RPMI7951 (cell line): ENCODE measurements around the gene VASH2. TPM values are rescaled to one million over a fixed set of nuclear protein-coding genes. Genes with fewer than 3 reads are reported as not detected.

Source experiments
- DNase-seq: peaks from one replicate; pipeline ENCODE4 v3.0.0-alpha.2; 2012; ENCODE audit warnings: low read depth
- total RNA-seq: library from RNA; depleted of rRNA; stranded (reverse); fragments of >200 nt; shearing (Covaris generic); gene quantifications from 2 replicates; pipeline ENCODE4 v1.2.3, GENCODE V29; 2014

Gene VASH2
- total RNA-seq, 1 experiment from 2014 or later = 0.48 TPM

DNA sequence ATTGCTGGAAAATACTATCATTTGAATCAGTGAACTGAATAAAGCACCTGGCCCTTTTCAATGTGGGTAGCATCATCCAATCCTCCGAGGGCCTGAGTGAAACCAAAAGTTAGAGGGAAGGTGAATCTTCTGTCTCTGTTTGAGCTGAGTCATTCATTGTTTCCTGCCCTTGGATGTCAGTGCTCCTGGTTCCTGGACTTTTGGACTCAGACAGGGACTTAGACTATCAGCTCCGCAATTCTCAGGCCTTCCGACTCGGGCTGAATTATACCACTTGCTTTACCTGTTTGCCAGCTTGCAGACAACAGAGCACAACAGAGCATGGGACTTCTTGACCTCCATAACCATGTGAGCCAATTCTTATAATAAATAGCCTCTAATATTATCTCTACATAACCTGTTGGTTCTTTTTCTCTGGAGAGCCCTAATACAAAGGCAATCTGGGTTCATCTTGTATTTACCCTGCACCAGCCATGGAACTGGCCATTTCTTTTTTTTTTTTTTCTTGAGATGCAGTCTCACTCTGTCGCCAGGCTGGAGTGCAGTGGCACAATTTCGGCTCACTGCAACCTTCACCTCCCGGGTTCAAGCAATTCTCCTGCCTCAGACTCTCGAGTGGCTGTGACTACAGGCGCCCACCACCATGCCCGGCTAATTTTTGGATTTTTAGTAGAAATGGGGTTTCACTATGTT, 19.2 kb upstream of the VASH2 start:
- DNase-seq = no peak

DNA sequence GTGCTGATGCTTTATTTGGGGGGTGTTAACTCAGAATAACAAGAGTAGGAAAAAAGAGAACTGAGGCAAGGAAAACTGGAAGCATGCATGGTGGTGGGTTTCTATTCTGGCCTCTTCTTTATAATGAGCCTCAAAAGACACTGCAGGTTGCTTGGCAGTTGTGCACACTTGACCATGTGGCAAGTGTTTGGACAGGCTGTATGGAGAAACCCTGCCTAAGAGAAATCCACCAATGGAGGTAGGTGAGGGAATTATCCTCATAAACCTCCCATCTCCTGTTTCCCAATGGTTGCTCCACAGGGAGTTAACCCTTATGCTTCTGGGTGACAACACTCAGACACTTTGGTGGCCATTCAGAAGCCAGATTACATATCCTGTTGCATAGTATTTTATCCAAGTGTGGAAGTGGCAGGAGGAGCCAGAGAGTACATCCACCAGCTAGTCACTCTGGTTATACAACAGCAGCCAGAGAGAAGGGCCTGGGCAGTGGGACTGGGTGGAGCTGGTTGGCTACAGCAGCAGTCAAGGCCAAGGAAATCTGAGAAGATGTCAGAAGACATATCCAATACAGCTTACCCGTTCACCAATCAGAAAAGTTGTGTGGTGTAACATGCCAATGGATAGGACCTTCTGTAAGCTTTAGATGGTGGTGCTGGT, 16.4 kb upstream of the VASH2 start:
- DNase-seq = no peak

DNA sequence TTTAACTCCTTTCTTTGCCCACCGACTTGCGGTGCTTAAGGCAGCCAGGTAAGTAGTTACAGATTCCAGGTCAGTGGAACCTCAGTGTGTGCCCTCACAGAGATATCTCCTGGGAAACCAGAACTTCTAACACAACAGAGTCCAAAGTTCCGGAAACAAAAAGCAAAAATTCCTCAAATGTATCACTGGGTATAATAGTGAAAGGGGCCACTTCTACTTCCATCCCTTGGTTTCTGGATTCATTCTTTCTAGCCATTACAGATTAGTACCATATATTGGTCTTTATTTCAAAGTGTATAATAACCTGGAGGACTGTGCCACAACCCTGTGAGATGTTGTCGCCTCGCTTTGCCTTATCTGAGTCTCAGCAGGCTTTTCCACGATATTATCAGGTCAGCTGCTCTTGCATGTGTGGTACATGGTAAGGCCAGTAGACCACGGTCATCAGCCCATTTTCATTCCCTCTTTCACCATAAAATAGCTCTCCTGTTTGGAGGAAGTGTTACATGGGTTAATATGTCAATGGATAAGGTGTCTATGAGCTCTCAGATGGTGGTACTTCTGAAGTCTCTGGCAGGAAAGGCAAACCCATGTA, 14.9 kb upstream of the VASH2 start:
- DNase-seq = no peak

DNA sequence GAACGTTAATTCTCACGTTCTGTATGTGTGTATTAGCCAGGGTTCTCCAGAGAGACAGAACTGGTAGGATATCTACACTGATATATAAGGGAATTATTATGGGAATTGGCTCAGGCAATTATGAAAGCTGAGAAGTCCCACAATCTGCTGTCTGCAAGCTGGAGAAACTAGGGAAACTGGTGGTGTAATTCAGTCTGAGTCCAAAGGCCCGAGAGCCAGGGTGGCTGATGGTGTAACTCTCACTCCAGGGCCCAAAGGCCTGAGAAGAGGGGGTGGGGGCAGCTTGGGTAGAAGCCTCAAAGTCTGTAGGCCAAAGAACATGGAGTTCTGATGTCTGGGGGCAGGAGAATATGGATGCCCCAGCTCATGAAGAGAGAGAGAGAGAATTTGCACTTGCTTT, 13.3 kb upstream of the VASH2 start:
- no peak for DNase-seq

DNA sequence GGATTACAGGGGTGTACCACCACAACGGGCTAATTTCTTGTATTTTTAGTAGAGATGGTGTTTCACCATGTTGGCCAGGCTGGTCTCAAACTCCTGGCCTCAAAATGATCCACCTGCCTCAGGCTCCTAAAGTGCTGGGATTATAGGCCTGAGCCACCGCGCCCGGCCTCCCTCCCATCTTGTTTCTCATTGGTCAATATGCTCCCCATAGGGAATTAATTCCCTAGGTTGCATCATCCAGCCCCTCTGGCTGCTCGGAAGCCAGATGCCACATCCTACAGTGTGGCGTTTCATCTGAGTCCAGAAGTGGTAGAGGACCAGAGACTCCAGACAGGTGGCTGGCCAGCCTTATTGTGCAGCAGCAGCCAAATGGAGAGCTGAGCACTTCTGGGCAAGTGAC, 11.5 kb upstream of the VASH2 start:
- no peak for DNase-seq

DNA sequence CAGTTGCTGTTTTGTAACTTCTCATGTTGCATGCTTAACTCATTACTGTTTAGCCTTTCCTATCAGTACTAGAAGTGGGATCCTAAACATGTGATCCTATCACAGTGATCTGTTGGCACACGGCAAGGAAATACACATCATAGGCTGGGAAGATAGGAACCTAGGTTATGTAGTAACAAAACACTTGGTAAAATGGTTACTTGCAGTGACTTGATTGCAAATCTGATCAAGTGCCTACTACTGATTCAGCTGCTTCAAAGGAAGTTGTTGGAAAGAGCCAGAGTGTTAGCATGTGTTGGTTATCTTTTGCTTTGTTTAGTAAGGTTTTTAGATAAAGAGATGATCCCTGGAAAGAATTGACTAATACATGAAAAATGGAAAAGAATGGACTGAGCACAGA, 8.9 kb upstream of the VASH2 start:
- no peak for DNase-seq

DNA sequence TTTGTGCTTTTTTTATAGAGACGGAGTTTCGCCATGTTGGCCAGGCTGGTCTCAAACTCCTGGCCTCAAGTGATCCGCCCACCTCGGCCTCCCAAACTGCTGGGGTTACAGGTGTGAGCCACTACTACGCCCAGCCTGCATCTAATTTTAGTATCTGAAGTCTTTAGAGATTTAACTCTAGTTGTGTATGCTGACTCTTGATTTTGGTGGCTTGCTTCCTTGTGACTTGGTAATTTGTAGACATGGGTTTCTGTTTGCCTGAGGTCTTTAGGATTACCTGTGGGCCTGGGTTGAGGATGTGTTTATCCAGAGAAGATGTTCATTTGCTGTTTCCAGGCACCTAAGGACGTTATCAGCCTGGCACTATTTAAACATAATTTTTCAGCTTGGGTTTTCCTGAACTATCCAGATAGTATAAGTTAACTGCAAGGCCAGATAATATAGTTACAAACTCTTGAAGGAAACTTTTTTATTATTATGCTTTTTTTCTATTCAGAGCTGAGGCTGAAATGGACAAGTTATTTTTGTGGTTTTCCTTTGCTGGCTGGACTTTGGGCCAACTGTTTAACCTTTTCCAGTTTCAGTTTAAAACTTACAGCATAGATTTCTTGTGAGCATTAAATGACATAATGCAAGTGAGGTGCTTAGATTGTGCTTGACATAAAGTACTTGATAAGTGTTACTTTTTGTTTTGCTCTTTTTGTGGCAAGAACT, 7.5 kb upstream of the VASH2 start:
- DNase-seq = no peak

DNA sequence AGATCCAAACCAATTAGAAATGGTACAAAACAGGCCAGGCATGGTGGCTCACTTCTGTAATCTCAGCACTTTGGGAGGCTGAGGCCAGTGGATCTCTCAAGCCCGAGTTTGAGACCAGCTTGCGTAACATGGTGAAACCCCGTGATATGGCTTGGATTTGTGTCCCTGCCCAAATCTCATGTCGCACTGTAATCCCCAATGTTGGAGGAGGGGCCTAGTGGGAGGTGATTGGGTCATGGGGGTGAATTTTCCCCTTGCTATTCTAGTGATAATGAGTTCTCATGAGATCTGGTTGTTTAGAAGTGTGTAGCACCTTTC, 7.0 kb upstream of the VASH2 start:
- no peak for DNase-seq

DNA sequence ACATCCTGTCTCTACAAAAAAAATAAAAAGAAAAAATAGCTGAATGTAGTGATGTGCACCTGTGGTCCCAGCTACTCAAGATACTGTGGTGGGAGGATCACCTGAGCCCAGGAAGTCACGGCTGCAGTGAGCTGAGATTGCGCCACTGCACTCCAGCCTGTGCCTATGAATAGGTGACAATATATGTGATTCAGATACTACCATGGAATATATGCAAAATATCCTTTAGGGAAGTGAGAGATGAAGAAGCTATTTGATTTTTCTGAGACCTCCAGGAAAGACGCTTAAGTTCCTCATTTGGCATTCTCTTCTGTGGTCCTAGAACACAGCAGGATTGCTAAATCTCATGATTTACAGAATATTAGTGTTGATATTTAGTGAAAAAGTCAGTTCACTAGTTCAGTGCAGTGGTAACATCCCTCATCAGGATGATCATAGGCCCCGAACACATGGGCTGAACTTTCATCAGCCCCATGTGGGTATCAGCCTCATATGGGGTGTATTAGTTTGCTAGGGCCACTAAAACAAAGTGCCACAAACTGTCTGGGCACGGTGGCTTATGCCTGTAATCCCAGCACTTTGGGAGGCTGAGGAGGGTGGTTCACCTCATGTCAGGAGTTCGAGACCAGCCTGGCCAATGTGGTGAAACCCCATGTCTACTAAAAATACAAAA, 6.0 kb upstream of the VASH2 start:
- DNase-seq = no peak

DNA sequence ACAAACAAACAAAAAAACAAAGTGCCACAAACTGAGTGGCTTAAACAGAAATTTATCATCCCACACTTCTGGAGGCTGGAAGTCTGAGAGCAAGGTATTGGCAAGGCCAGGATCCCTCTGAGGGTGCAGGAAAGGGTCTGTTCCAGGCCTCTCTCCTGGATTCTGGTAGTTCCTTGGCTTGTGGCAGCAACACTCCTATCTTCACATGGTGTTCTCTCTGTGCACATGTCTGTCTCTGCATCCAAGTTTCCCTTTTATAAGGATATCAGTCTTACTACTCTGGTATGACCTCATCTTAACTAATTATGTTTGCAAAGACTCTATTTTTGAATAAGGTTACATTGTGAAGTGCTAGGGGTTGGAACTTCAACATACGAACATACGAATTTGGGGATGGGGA, 5.3 kb upstream of the VASH2 start:
- no peak for DNase-seq

DNA sequence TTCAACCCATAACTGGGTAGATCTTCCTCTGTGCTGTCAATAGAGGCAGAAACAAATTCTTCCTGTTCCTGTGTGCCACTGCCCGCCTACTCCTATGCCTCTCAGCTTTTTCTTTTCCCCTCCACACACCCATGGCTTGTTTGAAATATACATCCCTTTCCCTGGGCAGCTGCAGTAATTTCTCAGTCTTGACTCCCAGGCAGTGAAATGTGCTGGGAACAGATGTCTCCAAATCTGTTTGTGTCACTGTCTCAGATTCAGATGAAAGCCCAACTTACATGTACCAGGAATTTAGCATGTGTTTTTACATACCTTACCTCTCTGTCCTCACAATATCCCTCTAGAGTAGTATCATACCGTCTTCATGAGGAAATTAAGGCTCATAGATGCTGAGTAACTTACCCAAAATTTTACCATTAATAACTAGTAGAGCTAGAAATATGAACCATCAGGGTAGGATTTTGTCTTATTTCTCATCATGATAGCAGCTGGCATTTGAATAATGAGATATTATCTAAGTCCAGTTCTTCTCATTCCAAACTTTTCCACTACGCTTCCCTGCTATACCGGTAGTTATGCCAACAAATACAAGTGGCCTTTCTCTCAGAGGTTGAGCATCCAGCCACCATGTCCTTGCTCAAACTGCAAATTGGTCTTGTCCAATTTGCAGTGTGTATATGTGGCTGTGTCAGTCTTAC, 4.7 kb upstream of the VASH2 start:
- no peak for DNase-seq

DNA sequence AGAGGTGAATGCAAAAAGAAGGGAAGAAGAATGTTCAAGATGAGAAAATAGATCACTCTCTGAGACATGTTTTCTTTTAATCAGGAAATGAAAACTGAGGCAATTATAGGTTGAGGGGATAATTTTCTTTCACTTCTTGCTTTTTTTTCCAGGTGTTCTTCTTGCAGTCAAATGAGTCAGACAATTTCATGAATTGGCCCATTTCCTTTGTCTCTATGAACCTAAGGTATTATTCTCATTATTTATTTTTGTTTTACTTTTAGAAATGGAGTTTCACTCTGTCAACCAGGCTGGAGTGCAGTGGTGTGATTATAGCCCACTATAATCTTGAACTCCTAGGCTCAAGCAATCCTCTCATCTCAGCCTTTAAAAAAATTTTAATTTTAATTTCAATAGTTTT, 3.5 kb upstream of the VASH2 start:
- no peak for DNase-seq

DNA sequence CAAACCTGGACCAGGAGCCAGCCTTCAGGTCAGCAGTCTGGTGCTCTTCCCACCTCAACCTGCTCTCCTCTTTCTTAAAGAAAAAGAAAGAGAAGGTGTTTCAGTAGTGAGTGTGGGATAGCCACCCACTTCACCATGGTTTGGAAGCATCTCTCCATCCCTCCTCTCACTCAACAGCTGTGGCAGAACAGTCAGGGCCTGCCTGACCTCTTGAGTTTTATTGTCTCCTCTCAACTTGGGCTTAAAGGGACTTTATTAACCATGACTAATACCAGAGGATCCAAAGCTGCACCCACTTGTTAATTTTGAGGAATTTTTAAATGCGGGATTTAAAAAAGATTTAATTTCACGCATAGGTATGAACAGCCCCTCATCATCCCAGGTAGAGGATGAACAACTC, 570 bp upstream of the VASH2 start:
- DNase-seq = no peak

DNA sequence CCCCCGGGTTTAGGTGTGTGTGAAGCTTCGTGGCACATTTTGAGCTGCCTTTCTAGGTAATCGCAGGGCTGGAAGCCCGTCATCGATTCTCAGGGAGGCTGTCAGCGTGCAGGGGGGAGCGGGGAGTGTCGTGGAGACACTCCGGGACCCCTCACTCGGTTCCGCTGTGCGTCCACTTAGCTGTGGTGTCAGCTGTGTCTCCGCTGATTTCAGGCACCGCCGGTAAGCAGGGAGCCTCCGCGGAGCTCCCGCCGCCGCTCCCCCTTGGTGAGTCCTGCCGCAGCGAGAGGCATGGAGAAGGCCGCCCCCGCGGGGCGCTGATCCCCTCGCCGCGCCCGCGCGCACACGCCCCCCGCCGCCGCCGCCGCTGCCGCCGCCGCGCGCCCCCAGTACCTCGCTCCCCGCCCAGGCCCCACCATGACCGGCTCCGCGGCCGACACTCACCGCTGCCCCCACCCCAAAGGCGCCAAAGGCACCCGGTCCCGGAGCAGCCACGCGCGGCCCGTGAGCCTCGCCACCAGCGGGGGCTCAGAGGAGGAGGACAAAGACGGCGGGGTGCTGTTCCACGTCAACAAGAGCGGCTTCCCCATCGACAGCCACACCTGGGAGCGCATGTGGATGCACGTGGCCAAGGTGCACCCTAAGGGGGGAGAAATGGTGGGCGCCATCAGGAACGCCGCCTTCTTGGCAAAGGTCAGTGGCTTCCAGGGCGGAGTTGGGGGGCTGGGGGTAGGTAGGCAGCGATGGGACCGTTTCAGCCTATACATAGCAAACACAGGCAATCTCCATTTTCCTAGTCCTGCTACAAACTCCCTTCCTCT, 995 bp downstream of the VASH2 start:
- DNase-seq = no peak

DNA sequence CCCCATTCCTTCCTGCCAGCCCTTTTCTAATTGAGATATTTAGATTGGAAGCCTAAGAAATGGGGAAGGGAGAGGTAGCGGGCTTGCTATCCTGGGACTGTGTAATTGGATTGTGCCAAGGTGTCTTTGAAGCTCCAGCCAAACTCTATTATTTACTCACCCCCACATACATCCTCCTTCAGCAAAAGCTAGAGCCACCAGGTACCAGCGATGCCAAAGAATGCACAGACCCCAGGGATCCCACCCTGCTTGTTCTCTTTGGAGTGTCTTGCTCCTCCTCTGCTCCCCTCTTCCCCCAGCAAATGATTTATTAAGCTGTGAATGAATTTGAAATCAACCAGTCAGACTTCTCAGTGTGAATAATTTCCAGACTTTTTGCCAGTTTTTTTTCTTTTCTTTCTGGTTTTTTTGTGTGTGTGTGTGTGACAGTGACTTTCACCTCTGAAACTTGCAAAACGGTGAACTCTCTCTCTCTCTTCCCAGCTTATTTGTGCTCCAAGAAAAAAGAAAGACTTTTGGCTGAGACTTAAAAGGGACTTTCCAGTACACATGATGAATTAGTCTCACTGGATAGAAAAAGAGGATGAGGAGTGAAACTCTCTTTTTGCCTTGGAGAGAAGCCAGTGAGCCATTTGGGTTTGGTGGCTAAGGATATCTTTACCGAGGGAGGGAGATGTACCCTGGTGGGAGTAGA, 1.8 kb downstream of the VASH2 start:
- no peak for DNase-seq

DNA sequence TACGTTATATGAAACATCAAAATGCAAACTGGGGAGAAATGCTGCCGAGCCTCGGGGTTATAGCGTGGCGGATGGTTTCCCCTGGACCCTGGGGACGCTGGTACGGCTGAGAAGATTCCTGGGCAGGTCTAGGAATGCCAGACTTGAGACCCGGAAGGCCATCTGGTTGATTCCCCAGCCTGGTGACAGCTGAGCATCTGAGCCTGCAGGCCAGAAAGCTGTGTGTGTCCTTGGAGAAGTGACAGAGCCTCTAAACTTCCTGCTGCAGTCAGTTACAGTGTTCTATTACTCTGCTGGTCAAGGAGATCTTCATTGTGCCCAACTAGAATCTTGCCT, 2.3 kb downstream of the VASH2 start:
- DNase-seq = no peak

DNA sequence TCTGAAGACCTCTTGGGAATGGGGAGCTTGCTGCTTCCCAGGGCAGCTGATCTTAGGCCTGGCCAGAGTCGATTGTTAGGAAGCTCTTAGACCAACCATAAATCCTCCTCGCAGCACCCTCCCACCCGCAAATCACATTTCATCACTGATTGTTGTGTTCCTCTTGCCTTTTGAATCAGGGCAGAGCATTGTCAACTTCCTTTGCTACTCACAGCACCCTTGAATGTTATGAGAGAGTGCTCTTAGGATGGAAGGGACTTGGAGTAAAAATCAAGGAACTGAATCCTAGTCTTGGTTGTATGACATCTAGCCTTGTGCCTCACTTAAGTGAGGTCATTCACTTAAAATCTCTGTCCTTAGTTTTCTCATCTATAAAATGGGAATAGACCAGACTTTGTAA, 3.0 kb downstream of the VASH2 start:
- DNase-seq = no peak

DNA sequence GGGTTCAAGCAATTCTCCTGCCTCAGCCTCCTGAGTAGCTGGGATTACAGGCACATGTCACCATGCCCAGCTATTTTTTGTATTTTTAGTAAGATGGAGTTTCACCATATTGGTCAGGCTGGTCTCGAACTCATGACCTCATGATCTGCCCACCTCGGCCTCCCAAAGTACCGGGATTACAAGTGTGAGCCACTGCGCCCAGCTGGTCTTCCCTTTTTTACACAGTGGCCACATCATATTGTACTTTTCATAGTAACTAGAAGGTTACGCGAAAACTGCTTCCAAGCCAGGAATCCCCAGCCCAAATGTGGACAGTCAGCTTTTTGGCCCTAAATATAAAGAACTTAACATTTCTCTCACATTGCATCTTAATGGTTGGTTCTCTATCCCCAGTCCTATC, 4.2 kb downstream of the VASH2 start:
- DNase-seq = no peak

DNA sequence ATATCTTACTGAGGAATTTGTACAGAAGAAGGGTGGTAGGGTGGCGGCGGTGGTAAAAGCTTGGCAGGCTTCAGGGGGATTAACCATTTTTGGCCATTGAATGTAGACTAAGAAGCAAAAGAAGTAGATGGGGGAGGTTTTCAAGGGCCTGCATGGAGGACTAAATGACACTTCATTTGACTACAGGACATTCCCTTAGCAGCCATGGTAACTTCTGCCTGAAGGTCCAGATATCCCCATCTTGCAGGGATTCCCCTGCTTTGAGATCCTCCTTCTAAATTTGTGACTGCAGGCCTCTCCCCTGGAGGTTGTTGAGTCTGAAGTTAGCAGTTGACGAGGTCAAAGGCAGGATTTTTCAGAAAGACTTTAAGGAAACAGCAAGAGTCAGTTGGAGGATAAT, 4.8 kb downstream of the VASH2 start:
- no peak for DNase-seq

DNA sequence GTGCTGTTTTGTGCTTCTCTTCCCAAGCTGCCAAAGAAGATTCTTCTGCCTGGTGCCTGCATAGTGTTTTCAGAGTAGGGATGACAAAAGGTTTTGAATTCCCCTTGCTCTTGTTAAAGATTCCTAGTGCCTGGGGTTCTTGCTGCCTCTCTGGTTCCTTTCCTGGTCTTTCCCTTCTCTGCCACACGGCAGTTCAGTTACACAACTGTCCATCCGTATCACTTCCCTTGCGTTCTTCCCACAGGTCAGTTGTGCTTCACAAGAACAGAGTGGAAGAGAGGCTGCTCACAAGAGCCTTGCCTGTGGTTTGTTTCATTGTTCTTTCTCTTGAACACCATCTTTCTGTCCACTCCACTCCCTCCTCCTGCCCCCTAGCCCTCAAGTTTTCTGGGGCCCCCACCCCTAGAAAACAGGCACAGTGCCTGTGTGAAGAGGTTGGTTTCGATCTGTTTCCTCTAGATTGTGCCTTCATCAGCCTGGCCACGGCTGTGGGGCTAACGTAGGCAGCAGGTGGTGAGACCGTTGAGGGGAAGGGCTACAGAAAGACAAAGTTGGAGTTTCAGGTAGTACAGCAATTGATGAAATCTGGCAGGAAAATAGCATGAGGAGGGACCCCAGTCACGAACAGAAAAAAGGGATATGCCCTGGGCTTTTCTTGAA, 5.8 kb downstream of the VASH2 start:
- no peak for DNase-seq
